Epithelial cell of esophagus (primary cell): Measurements from ENCODE around the gene FBXL17.
A peak's percentile ranks its signal among the peaks of the same experiment; 100 is the strongest.

Experiments
- DNase-seq: peaks from one replicate; pipeline ENCODE4 v3.0.0; 2010; ENCODE audit warnings: low read depth
- H3K4me3 ChIP-seq: 2 replicates; pipeline ENCODE4 v1.5.1; 2011; ENCODE audit warnings: mild to moderate bottlenecking, low read length, control low read depth
- CTCF ChIP-seq: IDR thresholded peaks from 2 replicates; pipeline ENCODE4 v1.5.1; 2011; ENCODE audit warnings: low read depth, mild to moderate bottlenecking, low read length, control low read depth, inconsistent platforms; ENCODE audit not compliant: insufficient read depth; ENCODE audit errors: missing control alignments

FBXL17 gene

GRCh38 chr5:108341866-108342265, 40.0 kb downstream of the FBXL17 start:
- TF ChIP-seq CTCF, result no peak

GRCh38 chr5:108340131-108340530, 41.8 kb downstream of the FBXL17 start:
- H3K4me3 ChIP-seq, result no peak overlapping the region
- TF ChIP-seq CTCF, result no peak

More at GRCh38 chr5:108341866-108342265, 40.0 kb downstream of the FBXL17 start:
- no peak overlapping the region for H3K4me3 ChIP-seq
- DNase-seq, result no peak

GRCh38 chr5:108339220-108339619, 42.7 kb downstream of the FBXL17 start:
- DNase-seq, result peak; percentile 0
- H3K4me3 ChIP-seq, result no peak overlapping the region
- TF ChIP-seq CTCF, result no peak

More at GRCh38 chr5:108340131-108340530, 41.8 kb downstream of the FBXL17 start:
- DNase-seq, result no peak

- no peak for DNase-seq
- H3K4me3 ChIP-seq, result no peak overlapping the region
- no peak for TF ChIP-seq CTCF
Observed at GRCh38 chr5:108334225-108334624, 47.7 kb downstream of the FBXL17 start.

GRCh38 chr5:108326982-108327381, 54.9 kb downstream of the FBXL17 start:
- no peak overlapping the region for H3K4me3 ChIP-seq
- TF ChIP-seq CTCF, result no peak
- DNase-seq, result no peak

- no peak overlapping the region for H3K4me3 ChIP-seq
- DNase-seq, result no peak
- TF ChIP-seq CTCF, result no peak
Observed at GRCh38 chr5:108324886-108325285, 57.0 kb downstream of the FBXL17 start.

GRCh38 chr5:108321341-108321740, 60.6 kb downstream of the FBXL17 start:
- DNase-seq, result no peak
- no peak overlapping the region for H3K4me3 ChIP-seq
- no peak for TF ChIP-seq CTCF
